ENCODE measurements around the gene HLA-DMA. TPM values are rescaled to one million over a fixed set of nuclear protein-coding genes. Genes with fewer than 3 reads are reported as not detected.

Gene HLA-DMA
- total and polyA plus RNA-seq, 2 of the 13 experiments (the other 11 are each of a cell fraction or from before 2014, with no cell fraction given): 0.70 to 0.71 TPM

GRCh38 chr6:32970413-32971241 is 17.7 kb upstream of the HLA-DMA start (continued):
- TF ChIP-seq SP5 (CRISPR knock-in tag; IDR thresholded peaks at IDR 0.05; ENCODE audit: borderline replicate concordance, low read depth): peak; percentile 66
- no peak for TF ChIP-seq CREB1 (IDR thresholded peaks at IDR 0.05)
- TF ChIP-seq CREB1 (CRISPR knock-in tag; IDR thresholded peaks at IDR 0.05): no peak
- TF ChIP-seq, protein P1, sequence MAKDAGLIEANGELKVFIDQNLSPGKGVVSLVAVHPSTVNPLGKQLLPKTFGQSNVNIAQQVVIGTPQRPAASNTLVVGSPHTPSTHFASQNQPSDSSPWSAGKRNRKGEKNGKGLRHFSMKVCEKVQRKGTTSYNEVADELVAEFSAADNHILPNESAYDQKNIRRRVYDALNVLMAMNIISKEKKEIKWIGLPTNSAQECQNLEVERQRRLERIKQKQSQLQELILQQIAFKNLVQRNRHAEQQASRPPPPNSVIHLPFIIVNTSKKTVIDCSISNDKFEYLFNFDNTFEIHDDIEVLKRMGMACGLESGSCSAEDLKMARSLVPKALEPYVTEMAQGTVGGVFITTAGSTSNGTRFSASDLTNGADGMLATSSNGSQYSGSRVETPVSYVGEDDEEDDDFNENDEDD (CRISPR knock-in tag; IDR thresholded peaks at IDR 0.05; ENCODE audit: borderline replicate concordance): no peak
- TF ChIP-seq ZSCAN29 (CRISPR knock-in tag; conservative IDR thresholded peaks at IDR 0.05): no peak
- 0 out of 2 replicates have a peak, but pooled peaks have one; percentile 8 for TF ChIP-seq ZNF841 (CRISPR knock-in tag; IDR thresholded peaks at IDR 0.05; ENCODE audit: borderline replicate concordance)
- TF ChIP-seq, protein P2, sequence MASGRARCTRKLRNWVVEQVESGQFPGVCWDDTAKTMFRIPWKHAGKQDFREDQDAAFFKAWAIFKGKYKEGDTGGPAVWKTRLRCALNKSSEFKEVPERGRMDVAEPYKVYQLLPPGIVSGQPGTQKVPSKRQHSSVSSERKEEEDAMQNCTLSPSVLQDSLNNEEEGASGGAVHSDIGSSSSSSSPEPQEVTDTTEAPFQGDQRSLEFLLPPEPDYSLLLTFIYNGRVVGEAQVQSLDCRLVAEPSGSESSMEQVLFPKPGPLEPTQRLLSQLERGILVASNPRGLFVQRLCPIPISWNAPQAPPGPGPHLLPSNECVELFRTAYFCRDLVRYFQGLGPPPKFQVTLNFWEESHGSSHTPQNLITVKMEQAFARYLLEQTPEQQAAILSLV (CRISPR knock-in tag; IDR thresholded peaks at IDR 0.05; ENCODE audit: borderline replicate concordance): no peak
- TF ChIP-seq ZNF781 (CRISPR knock-in tag; IDR thresholded peaks at IDR 0.05; ENCODE audit: borderline replicate concordance, not compliant biosample characterization): peak; percentile 17
- no peak for TF ChIP-seq ZIK1 (CRISPR knock-in tag; IDR thresholded peaks at IDR 0.05; ENCODE audit: borderline replicate concordance, low read depth)
- TF ChIP-seq ZSCAN12 (CRISPR knock-in tag; IDR thresholded peaks at IDR 0.05): no peak
- no peak for TF ChIP-seq ERF (CRISPR knock-in tag; IDR thresholded peaks at IDR 0.05)
- TF ChIP-seq U2AF1 (optimal IDR thresholded peaks at IDR 0.05; ENCODE audit: low read depth, low read length): no peak
- 0 out of 2 replicates have a peak, but pooled peaks have one; percentile 13 for TF ChIP-seq ZNF350 (CRISPR knock-in tag; IDR thresholded peaks at IDR 0.05; ENCODE audit: borderline replicate concordance, low read depth)
- no peak for TF ChIP-seq NFIC (IDR thresholded peaks at IDR 0.05; ENCODE audit: low read length)
- TF ChIP-seq ZKSCAN8 (CRISPR knock-in tag; IDR thresholded peaks at IDR 0.05; ENCODE audit: borderline replicate concordance): peak; percentile 3; the same call in 1 of the 2 replicates
- no peak for TF ChIP-seq ZBTB8A (CRISPR knock-in tag; IDR thresholded peaks at IDR 0.05; ENCODE audit: borderline replicate concordance, low read depth)
- TF ChIP-seq CHD4 (IDR thresholded peaks at IDR 0.05; ENCODE audit: borderline replicate concordance, low read length): no peak
- 0 out of 2 replicates have a peak, but pooled peaks have one; percentile 28 for TF ChIP-seq ZNF768 (CRISPR knock-in tag; IDR thresholded peaks at IDR 0.05)
- peak; percentile 90 for TF ChIP-seq HNF4G (IDR thresholded peaks at IDR 0.05; ENCODE audit: borderline replicate concordance, low read depth, low read length)
- TF ChIP-seq HNF4G (CRISPR knock-in tag; IDR thresholded peaks at IDR 0.05; ENCODE audit: borderline replicate concordance, low read depth): peak; percentile 69; the same call in 1 of the 2 replicates
